Motor neuron (in vitro differentiated cells): ENCODE results near the gene ELFN2. TPM values are rescaled to one million over a fixed set of nuclear protein-coding genes. Genes with fewer than 3 reads are reported as not detected.
A peak's percentile ranks its signal among the peaks of the same experiment; 100 is the strongest.

Experiments used
- ATAC-seq, 8 experiments: fragments of 200-7000 bp; cut with Tn5 transposase; replicated peaks in 6 of 8; 2 replicates each; pipeline ENCODE4 v1.8.0; 2021; ENCODE audit warnings: mild to moderate bottlenecking in 8 of 8, moderate library complexity in 8 of 8
- H3K27ac ChIP-seq, 2 donors: fragments of 250-450 bp; sonication (Bioruptor Pico); 2 replicates each; pipeline ENCODE4 v1.9.0; 2021; ENCODE audit warnings: antibody characterized with exemption in 2 of 2, mild to moderate bottlenecking in 2 of 2, moderate library complexity in 1 of 2
- H3K4me1 ChIP-seq, 2 donors: fragments of 250-450 bp; sonication (Bioruptor Pico); replicated peaks in 1 of 2; 2 replicates each; pipeline ENCODE4 v1.6.1; 2021; ENCODE audit warnings: antibody characterized with exemption in 2 of 2, mild to moderate bottlenecking in 2 of 2, moderate library complexity in 1 of 2
- H3K4me3 ChIP-seq, 5 donors: fragments of 250-450 bp; sonication (Bioruptor Pico); 2 replicates each; pipeline ENCODE4 v1.9.0; 2021; ENCODE audit warnings: antibody characterized with exemption in 5 of 5, mild to moderate bottlenecking in 5 of 5, moderate library complexity in 4 of 5
- WGBS, 10 experiments: fragments of 450-650 bp; shearing (Covaris generic); methylation state at CpG; one replicate each; pipeline ENCODE4 v1.0.0; 2022; 5-methylcytosine and 5-hydroxymethylcytosine counted together
- in situ Hi-C, 9 experiments: fragments of 400-800 bp; cut with MboI; loops; one replicate each; pipeline ENCODE4 v1.15.0; 2021; ENCODE audit warnings: low sequenced_read_pairs in 9 of 9, low pct_unique_long_range_greater_than_20kb in 2 of 9; ENCODE audit not compliant: unreplicated experiment in 9 of 9
- total RNA-seq, 8 experiments: library from RNA; unstranded; fragments of 300-600 nt; gene quantifications; 2 replicates each; pipeline versions ENCODE4 v1.2.3 to v1.2.4, GENCODE V29; 2022

ELFN2 gene
- total RNA-seq, 8 experiments from 2014 or later = 0.27 to 7.1 (median 2.7) TPM

GRCh38 chr22:37368058-37368457 lies 59.2 kb downstream of the ELFN2 start:
- ATAC-seq = no peak
- Histone ChIP-seq H3K27ac (no peak overlapping the region), H3K4me1 (peaks cover 21 to 37% of the 10 kb centered on the region in 2 donors), H3K4me3 (no peak overlapping the region)
- 20 to 100% (median 89%) methylated on average over 1 to 3 of the region's 4 CpGs; no CpG with 5 or more reads in 6 of the 10 experiments for WGBS, 10 experiments
- in situ Hi-C loops = no loop called here

DNA sequence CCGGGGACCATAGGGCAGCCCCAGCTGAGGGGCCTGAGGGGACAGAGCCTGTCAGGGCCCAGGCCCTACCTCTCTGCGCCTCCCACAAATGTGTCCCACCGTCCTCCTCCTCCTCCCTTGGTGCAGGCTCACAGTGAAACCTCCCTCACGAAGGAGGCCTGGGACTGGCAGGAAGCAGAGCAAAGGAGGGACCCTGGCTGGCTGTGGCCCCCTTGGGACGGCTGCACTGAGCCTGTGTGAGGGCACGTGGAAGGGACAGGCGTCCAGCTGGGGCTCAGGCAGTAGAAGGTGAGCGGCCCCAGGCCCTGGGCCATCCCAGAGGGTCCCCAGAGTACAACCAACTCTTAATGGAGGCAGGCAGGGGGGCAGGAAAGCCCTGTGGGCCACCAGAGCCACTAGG lies 60.7 kb downstream of the ELFN2 start:
- Histone ChIP-seq H3K4me3 (no peak overlapping the region), H3K27ac (no peak overlapping the region), H3K4me1 (peaks cover 21 to 31% of the 10 kb centered on the region in 2 donors)
- 20 to 100% (median 100%) methylated on average over 1 of the region's 8 CpGs; no CpG with 5 or more reads in 7 of the 10 experiments for WGBS, 10 experiments
- no peak for ATAC-seq
- in situ Hi-C loops = no loop called here

DNA sequence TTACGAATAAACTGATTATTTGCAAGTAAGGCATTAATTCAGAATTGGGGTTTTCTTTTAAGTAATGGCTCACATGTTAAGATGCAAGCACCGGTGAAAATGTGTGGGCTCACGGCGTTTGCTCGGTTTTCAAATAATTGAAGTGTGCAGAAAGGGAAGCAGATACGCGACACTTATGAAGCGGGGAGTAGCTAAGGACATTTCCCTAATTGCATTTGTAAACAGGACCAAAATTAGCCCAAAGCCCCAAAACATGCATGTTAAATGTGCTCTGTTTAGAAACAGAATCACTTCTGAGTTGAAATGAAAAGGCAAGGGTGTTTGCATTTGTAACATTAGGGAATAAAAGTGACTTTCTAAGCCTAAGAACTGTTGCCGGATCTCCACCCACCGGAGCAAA lies 61.3 kb downstream of the ELFN2 start:
- no peak overlapping the region for H3K4me3 ChIP-seq
- WGBS, 10 experiments = 74 to 100% (median 83%) methylated on average over 2 to 8 of the region's 10 CpGs
- in situ Hi-C loops = no loop called here
- peaks cover 17 to 25% of the 10 kb centered on the region in 2 donors for H3K4me1 ChIP-seq
- H3K27ac ChIP-seq = no peak overlapping the region
- ATAC-seq = no peak

DNA sequence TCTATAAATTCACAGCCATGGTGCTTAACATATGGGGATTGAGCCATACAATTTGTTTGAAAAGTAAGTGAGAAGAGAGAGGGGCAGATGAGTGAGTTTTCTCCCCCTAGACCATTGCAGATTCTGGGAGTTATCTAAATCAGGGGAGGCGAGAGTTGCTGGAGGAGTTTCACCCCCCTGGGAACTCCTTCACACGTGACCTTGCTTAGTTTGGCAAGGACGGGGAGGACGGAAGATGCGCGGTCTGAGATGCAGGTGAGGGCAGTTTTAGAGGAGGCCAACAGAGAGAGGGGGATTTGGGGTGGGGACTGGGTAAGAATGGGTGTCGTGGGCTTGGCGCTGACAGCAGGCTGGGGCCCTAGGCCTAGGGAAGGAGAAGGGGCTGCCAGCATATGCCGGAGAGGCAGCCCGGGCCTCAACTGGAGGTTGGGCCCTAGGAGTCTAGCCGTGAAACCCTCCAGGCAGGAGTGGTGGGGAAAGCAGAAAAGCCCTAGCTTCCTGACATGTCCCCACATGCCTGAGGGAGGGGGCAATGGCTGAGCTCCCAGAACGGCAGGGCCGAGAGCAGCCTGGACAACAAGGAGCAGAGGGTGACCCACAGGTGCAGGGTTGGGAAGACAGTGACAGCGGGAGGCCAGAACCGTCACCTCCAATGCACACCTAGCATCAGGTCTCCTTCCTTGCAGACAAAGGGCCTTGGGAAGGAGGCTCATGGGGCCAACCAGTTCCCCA lies 63.9 kb downstream of the ELFN2 start:
- WGBS, 10 experiments = 70 to 100% methylated on average over 1 to 4 of the region's 15 CpGs; no CpG with 5 or more reads in 8 of the 10 experiments
- Histone ChIP-seq H3K4me3 (no peak overlapping the region), H3K4me1 (peaks cover 5 to 14% of the 10 kb centered on the region in 2 donors), H3K27ac (no peak overlapping the region)
- ATAC-seq = no peak
- in situ Hi-C loops = no loop called here

DNA sequence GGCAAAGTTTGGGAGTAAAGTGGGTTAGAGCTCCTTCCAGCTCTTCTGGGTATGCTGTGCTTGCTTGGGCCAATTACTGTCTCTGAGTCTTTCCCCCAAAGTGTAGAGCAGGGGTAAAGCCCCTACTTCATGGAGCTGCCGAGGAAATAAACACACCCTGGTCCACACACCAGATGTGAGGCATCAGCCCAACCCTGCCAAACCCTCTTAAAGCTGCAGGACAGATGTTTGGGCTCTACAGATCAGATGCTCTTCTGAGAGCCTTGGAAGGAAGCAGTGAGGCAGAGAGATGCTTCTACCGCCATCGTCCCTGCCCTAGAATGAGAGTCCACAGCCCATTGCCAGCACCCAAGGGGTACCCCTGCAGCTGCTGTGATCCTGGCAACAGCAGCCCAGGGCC lies 64.7 kb downstream of the ELFN2 start:
- WGBS, 10 experiments = no CpG with 5 or more reads among the region's 3 CpGs
- no peak overlapping the region for H3K27ac ChIP-seq
- peaks cover 3 to 11% of the 10 kb centered on the region in 2 donors for H3K4me1 ChIP-seq
- in situ Hi-C loops = no loop called here
- H3K4me3 ChIP-seq = no peak overlapping the region
- ATAC-seq = peak in 1 of 8 experiments; percentile 59

DNA sequence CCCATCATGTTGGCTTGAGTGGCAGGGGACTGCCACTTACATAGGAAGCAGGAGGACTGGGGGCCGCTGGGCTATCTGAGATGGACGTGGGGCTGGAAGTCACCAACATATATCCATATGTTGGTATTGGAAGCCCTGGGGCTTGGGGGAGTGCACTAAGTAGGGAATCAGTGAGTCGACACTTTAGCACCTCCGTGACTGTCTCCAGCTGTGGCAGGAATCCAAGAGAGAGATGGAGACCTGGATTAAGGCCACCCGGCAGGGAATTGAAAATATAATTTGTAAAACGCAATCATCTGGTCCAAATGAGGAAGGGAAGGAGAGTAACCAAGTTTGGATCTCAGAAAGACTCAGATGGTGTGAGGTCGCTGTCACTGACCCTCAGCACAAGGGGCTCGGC lies 68.4 kb downstream of the ELFN2 start:
- Histone ChIP-seq H3K4me1 (peaks cover 0 to 12% of the 10 kb centered on the region in 2 donors), H3K27ac (no peak overlapping the region), H3K4me3 (no peak overlapping the region)
- WGBS, 10 experiments = 18 to 74% (median 64%) methylated on average over 2 to 5 of the region's 8 CpGs; no CpG with 5 or more reads in 6 of the 10 experiments
- no peak for ATAC-seq
- in situ Hi-C loops = no loop called here

GRCh38 chr22:37358386-37358785 lies 68.9 kb downstream of the ELFN2 start:
- Histone ChIP-seq H3K27ac (no peak overlapping the region), H3K4me3 (no peak overlapping the region), H3K4me1 (peaks cover 0 to 8% of the 10 kb centered on the region in 2 donors)
- WGBS, 10 experiments = 63 to 98% (median 90%) methylated on average over 2 to 11 of the region's 11 CpGs; no CpG with 5 or more reads in 3 of the 10 experiments
- no peak for ATAC-seq
- in situ Hi-C loops = no loop called here

GRCh38 chr22:37357446-37358075 lies 69.7 kb downstream of the ELFN2 start:
- WGBS, 10 experiments = 60 to 100% (median 77%) methylated on average over 1 to 9 of the region's 10 CpGs; no CpG with 5 or more reads in 3 of the 10 experiments
- H3K4me3 ChIP-seq = no peak overlapping the region
- ATAC-seq = no peak

DNA sequence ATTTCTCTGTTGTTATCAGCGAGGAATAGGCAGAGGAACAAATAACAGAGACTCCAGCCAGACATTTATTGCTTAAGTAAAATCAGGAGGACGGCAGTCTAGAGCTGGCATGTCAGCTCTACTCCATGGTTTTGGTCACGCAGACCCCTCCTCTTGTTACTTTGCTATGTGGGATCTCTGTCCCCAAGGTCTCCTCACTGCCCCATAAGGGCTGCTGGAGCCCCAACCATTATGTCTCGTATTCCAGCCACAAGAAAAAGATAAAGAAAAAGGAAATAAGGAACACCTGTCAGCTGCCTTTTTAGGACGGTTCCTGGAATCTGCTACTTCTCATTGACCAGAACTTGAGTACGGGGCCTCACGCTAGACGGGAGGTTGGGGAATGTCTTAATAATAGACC lies 70.4 kb downstream of the ELFN2 start:
- Histone ChIP-seq H3K4me1 (peaks cover 0 to 5% of the 10 kb centered on the region in 2 donors), H3K4me3 (no peak overlapping the region), H3K27ac (no peak overlapping the region)
- 27 to 100% (median 76%) methylated on average over 1 to 8 of the region's 8 CpGs for WGBS, 10 experiments
- in situ Hi-C loops = no loop called here
- no peak for ATAC-seq

More at GRCh38 chr22:37357446-37358075, 69.7 kb downstream of the ELFN2 start:
- Histone ChIP-seq H3K4me1 (peaks cover 0 to 5% of the 10 kb centered on the region in 2 donors), H3K27ac (no peak overlapping the region)
- in situ Hi-C loops = no loop called here

DNA sequence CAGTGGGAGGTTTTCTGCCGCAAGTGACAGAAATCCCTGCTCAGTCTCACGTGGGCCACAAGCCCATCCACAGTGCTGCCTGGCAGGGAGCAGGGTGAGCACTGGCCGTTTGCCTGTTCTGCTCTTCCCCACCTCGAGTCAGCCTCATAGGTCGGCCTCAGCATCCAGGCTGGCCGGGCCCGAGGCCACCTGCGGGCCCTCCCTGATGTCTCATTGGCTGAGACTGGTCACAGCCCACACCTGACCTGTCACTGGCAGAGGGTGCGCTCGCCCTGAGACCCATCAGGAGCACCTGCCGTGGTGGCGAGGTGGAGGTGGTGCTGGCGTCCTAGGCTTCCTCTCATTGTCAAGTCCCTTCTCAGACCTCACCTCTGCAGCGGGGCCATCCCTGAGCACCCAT lies 72.1 kb downstream of the ELFN2 start:
- no peak overlapping the region for H3K27ac ChIP-seq
- peak in 5 of 8 experiments; percentile 16 to 46 (median 41) for ATAC-seq
- H3K4me3 ChIP-seq = no peak overlapping the region
- 20 to 100% (median 71%) methylated on average over 1 to 3 of the region's 14 CpGs; no CpG with 5 or more reads in 6 of the 10 experiments for WGBS, 10 experiments
- in situ Hi-C loops = no loop called here
- peaks cover 0 to 5% of the 10 kb centered on the region in 2 donors for H3K4me1 ChIP-seq

- peaks cover 0 to 5% of the 10 kb centered on the region in 2 donors for H3K4me1 ChIP-seq
- no peak overlapping the region for H3K4me3 ChIP-seq
- WGBS, 10 experiments = 0 to 100% (median 63%) methylated on average over 1 to 4 of the region's 5 CpGs
- peak in 2 of 8 experiments; percentile 7 to 25 for ATAC-seq
- H3K27ac ChIP-seq = no peak overlapping the region
- in situ Hi-C loops = no loop called here
These were observed 72.6 kb downstream of the ELFN2 start for GRCh38 chr22:37354670-37355069.

GRCh38 chr22:37354261-37354660 lies 73.0 kb downstream of the ELFN2 start:
- H3K4me3 ChIP-seq = no peak overlapping the region
- H3K4me1 ChIP-seq = peaks cover 0 to 5% of the 10 kb centered on the region in 2 donors
- no peak for ATAC-seq
- in situ Hi-C loops = no loop called here
- no peak overlapping the region for H3K27ac ChIP-seq
- WGBS, 10 experiments = 39 to 100% (median 77%) methylated on average over 2 to 4 of the region's 4 CpGs; no CpG with 5 or more reads in 4 of the 10 experiments

- no peak for ATAC-seq
- Histone ChIP-seq H3K4me3 (no peak overlapping the region), H3K4me1 (peaks cover 0 to 5% of the 10 kb centered on the region in 2 donors), H3K27ac (no peak overlapping the region)
- WGBS, 10 experiments = 0 to 94% (median 29%) methylated on average over 1 to 8 of the region's 16 CpGs; no CpG with 5 or more reads in 4 of the 10 experiments
- in situ Hi-C loops = no loop called here
These were observed 73.4 kb downstream of the ELFN2 start for GRCh38 chr22:37353839-37354238.
